GM13976 (cell line): ENCODE results near the gene SNAI3.

Source experiments
- DNase-seq: peaks from one replicate; pipeline ENCODE4 v3.0.0; 2012; ENCODE audit warnings: low spot score
- in situ Hi-C: fragments of 300-500 bp; cut with MboI; formaldehyde crosslinking; loops from one replicate; pipeline ENCODE4 v1.12.0; 2022; ENCODE audit warnings: low sequenced_read_pairs, mixed read lengths, inconsistent platforms; ENCODE audit not compliant: unreplicated experiment
- TF ChIP-seq, protein P1 (sequence below): IDR thresholded peaks from 2 replicates; pipeline ENCODE4 v1.5.1; 2012; ENCODE audit warnings: borderline replicate concordance, mild to moderate bottlenecking; ENCODE audit not compliant: insufficient read depth; ENCODE audit errors: extremely low read depth, missing control alignments, control extremely low read depth

The SNAI3 gene

GRCh38 chr16:88686439-88687253 is at the start of gene SNAI3:
TSS of gene SNAI3 (minus strand) at chr16:88686507. CDS start at chr16:88686406, 101 bp downstream.
- in situ Hi-C loops, result no loop called here
- peak; percentile 96 for DNase-seq
- TF ChIP-seq, protein P1, sequence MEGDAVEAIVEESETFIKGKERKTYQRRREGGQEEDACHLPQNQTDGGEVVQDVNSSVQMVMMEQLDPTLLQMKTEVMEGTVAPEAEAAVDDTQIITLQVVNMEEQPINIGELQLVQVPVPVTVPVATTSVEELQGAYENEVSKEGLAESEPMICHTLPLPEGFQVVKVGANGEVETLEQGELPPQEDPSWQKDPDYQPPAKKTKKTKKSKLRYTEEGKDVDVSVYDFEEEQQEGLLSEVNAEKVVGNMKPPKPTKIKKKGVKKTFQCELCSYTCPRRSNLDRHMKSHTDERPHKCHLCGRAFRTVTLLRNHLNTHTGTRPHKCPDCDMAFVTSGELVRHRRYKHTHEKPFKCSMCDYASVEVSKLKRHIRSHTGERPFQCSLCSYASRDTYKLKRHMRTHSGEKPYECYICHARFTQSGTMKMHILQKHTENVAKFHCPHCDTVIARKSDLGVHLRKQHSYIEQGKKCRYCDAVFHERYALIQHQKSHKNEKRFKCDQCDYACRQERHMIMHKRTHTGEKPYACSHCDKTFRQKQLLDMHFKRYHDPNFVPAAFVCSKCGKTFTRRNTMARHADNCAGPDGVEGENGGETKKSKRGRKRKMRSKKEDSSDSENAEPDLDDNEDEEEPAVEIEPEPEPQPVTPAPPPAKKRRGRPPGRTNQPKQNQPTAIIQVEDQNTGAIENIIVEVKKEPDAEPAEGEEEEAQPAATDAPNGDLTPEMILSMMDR, result no peak

DNA sequence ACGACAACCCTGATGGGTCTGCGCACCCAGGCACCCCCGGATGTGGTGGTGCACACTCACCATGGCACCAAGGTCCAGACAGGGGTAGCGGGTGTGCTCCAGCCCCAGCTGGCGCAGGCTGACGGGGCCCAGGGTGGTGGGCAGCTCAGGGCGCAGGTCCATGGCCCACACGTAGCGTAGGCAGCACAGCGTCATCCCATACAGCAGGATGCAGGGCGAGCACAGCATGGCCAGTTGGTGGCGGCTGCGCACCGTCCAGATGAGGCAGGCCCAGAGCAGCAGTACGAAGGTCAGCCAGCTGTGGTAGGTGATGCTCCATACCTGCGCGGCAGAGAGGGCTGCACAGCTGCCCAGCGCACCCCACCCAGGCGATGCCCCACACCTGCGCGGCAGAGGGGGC is 49.8 kb upstream of the SNAI3 start:
- TF ChIP-seq, protein P1, result no peak
- in situ Hi-C loops, result no loop called here
- DNase-seq, result no peak

- DNase-seq, result no peak
- in situ Hi-C loops, result no loop called here
- TF ChIP-seq, protein P1, result no peak
These were observed 49.3 kb upstream of the SNAI3 start for GRCh38 chr16:88735616-88736015.

GRCh38 chr16:88735121-88735520 is 48.8 kb upstream of the SNAI3 start:
- in situ Hi-C loops, result no loop called here
- DNase-seq, result no peak
- TF ChIP-seq, protein P1, result no peak

- in situ Hi-C loops, result no loop called here
- no peak for DNase-seq
- TF ChIP-seq, protein P1, result no peak
These were observed 48.0 kb upstream of the SNAI3 start for GRCh38 chr16:88734361-88734728.

- no peak for DNase-seq
- TF ChIP-seq, protein P1, result no peak
- in situ Hi-C loops, result no loop called here
These were observed 47.5 kb upstream of the SNAI3 start for GRCh38 chr16:88733630-88734360.

GRCh38 chr16:88732961-88733294 is 46.6 kb upstream of the SNAI3 start:
- no peak for DNase-seq
- TF ChIP-seq, protein P1, result no peak
- in situ Hi-C loops, result no loop called here
